Fibroblast of skin of left quadriceps (primary cell): Measurements from ENCODE around the gene C17orf107.

ENCODE experiments used
- DNase-seq, 2 experiments: peaks; one replicate each; pipeline ENCODE4 v3.0.0-alpha.2; 2013; ENCODE audit warnings: low read depth in 2 of 2

C17orf107 gene

GRCh38 chr17:4934173-4934979 lies 35.0 kb downstream of the C17orf107 start:
- no peak for DNase-seq

GRCh38 chr17:4935650-4936049 lies 36.3 kb downstream of the C17orf107 start:
- DNase-seq = no peak

GRCh38 chr17:4936436-4936835 lies 37.1 kb downstream of the C17orf107 start:
- DNase-seq = no peak

GRCh38 chr17:4937553-4937952 lies 38.2 kb downstream of the C17orf107 start:
- no peak for DNase-seq

GRCh38 chr17:4938069-4938491 lies 38.7 kb downstream of the C17orf107 start:
- DNase-seq = no peak

GRCh38 chr17:4938688-4939545 lies 39.6 kb downstream of the C17orf107 start:
- DNase-seq = no peak

GRCh38 chr17:4939546-4939795 lies 40.1 kb downstream of the C17orf107 start:
- DNase-seq = no peak

GRCh38 chr17:4939796-4940554 lies 40.6 kb downstream of the C17orf107 start, which contains the start of the genes RNF167 and SLC25A11:
TSS of gene RNF167 (plus strand) at chr17:4940268. CDS start at chr17:4940910, 642 bp downstream.
TSS of gene SLC25A11 (minus strand) at chr17:4940046. CDS start at chr17:4939910, 136 bp downstream.
- DNase-seq = peak; percentile 100

GRCh38 chr17:4940555-4941318 lies 41.4 kb downstream of the C17orf107 start:
- DNase-seq = no peak

- no peak for DNase-seq
Observed at GRCh38 chr17:4941319-4941610, 41.9 kb downstream of the C17orf107 start.

GRCh38 chr17:4942760-4943508 lies 43.6 kb downstream of the C17orf107 start:
- no peak for DNase-seq

- no peak for DNase-seq
Observed at GRCh38 chr17:4944163-4944553, 44.8 kb downstream of the C17orf107 start.

- DNase-seq = no peak
Observed at GRCh38 chr17:4944554-4945175, 45.3 kb downstream of the C17orf107 start.

- DNase-seq = peak; percentile 63 to 65
Observed at GRCh38 chr17:4945176-4945943, 46.0 kb downstream of the C17orf107 start.

GRCh38 chr17:4945944-4946280 lies 46.6 kb downstream of the C17orf107 start:
- no peak for DNase-seq

GRCh38 chr17:4946312-4946976 lies 47.1 kb downstream of the C17orf107 start:
- DNase-seq = no peak

- DNase-seq = no peak
Observed at GRCh38 chr17:4947010-4947410, 47.7 kb downstream of the C17orf107 start.

- DNase-seq = peak in 1 of 2 experiments; percentile 28
Observed at GRCh38 chr17:4947411-4948165, 48.3 kb downstream of the C17orf107 start.
